Small intestine (tissue), 7 donors: ENCODE data around the gene LRRC15. TPM values are rescaled to one million over a fixed set of nuclear protein-coding genes. Genes with fewer than 3 reads are reported as not detected.

Source experiments
- DNase-seq, 2 donors: peaks; one replicate each; pipeline versions ENCODE4 v3.0.0 to v3.0.0-alpha.2; 2013
- FAIRE-seq: peaks from 2 replicates; lab custom pipeline; 2012; peaks lifted over from hg19 to GRCh38; lab: Jason Lieb, UNC
- H3K27ac ChIP-seq, 3 donors: one replicate each; pipeline ENCODE4 v1.5.1; 2013; ENCODE audit warnings: low read length in 2 of 3, mild to moderate bottlenecking in 2 of 3, control low read depth in 1 of 3, inconsistent platforms in 1 of 3, low read depth in 1 of 3, moderate library complexity in 1 of 3
- H3K27me3 ChIP-seq, 3 donors: one replicate each; pipeline ENCODE4 v1.6.1; 2013; ENCODE audit warnings: low read length in 3 of 3, inconsistent platforms in 1 of 3; ENCODE audit not compliant: control insufficient read depth in 3 of 3, insufficient read depth in 3 of 3
- H3K36me3 ChIP-seq, 3 donors: one replicate each; pipeline ENCODE4 v1.6.1; 2013; ENCODE audit warnings: low read length in 3 of 3, inconsistent platforms in 1 of 3, low read depth in 1 of 3, mild to moderate bottlenecking in 1 of 3, moderate library complexity in 1 of 3; ENCODE audit not compliant: control insufficient read depth in 3 of 3, insufficient read depth in 2 of 3
- H3K4me1 ChIP-seq, 3 donors: one replicate each; pipeline ENCODE4 v1.6.1; 2013; ENCODE audit warnings: low read length in 2 of 3, inconsistent platforms in 1 of 3, low read depth in 1 of 3, mild to moderate bottlenecking in 1 of 3, moderate library complexity in 1 of 3; ENCODE audit not compliant: control insufficient read depth in 3 of 3, insufficient read depth in 2 of 3
- H3K4me3 ChIP-seq, 3 donors: one replicate each; pipeline ENCODE4 v1.5.1; 2013; ENCODE audit warnings: low read length in 3 of 3, control low read depth in 1 of 3, inconsistent platforms in 1 of 3, low read depth in 1 of 3, mild to moderate bottlenecking in 1 of 3, moderate library complexity in 1 of 3
- H3K9me3 ChIP-seq, 2 donors: one replicate each; pipeline ENCODE4 v1.6.1; 2013; ENCODE audit warnings: low read depth in 1 of 2, low read length in 1 of 2; ENCODE audit not compliant: control insufficient read depth in 2 of 2, insufficient read depth in 1 of 2
- WGBS, 3 donors: extraction: QIAGEN DNeasy Blood & Tissue Kit; methylation state at CpG; one replicate each; pipeline ENCODE4 v1.1.7; 2013; 5-methylcytosine and 5-hydroxymethylcytosine counted together
- polyA plus RNA-seq, 4 donors: library from polyadenylated mRNA; stranded (reverse) in 3 of 4; unstranded in 1 of 4; fragments of 200-250 nt in 3 of 4; fragments of 120-200 nt in 1 of 4; gene quantifications; one replicate each; pipeline versions ENCODE4 v1.2.1 to v1.2.3, GENCODE V29; 2013
- donor health status: healthy with polysubstance abuse.
- donor health status: control.
- donor health status: control.
- donor health status: Bipolar disorder and iron deficiency.
- donor health status: healthy.

LRRC15 gene
- polyA plus RNA-seq, 4 donors, result 0.01 TPM; not detected in 2

GRCh38 chr3:194383276-194383940 lies 13.9 kb upstream of the LRRC15 start:
- FAIRE-seq (no peak), DNase-seq (no peak)
- Histone ChIP-seq H3K27ac (no peak overlapping the region), H3K36me3 (no peaks in the 10 kb centered on the region), H3K4me3 (no peak overlapping the region), H3K4me1 (no peaks in the 10 kb centered on the region), H3K27me3 (peaks cover 0 to 6% (median 0%) of the 10 kb centered on the region in 3 donors), H3K9me3 (no peaks in the 10 kb centered on the region)
- 73 to 84% (median 76%) methylated on average over 14 of the region's 14 CpGs for WGBS, 3 donors

GRCh38 chr3:194382892-194383223 lies 13.3 kb upstream of the LRRC15 start:
- Histone ChIP-seq H3K36me3 (no peaks in the 10 kb centered on the region), H3K4me1 (no peaks in the 10 kb centered on the region), H3K27me3 (peaks cover 0 to 6% (median 0%) of the 10 kb centered on the region in 3 donors), H3K27ac (no peak overlapping the region), H3K4me3 (no peak overlapping the region), H3K9me3 (no peaks in the 10 kb centered on the region)
- 76 to 94% (median 89%) methylated on average over 9 of the region's 9 CpGs for WGBS, 3 donors
- DNase-seq, result no peak
- no peak for FAIRE-seq

GRCh38 chr3:194382196-194382891 lies 12.8 kb upstream of the LRRC15 start:
- no peak for DNase-seq

GRCh38 chr3:194381460-194381875 lies 11.9 kb upstream of the LRRC15 start:
- no peaks in the 10 kb centered on the region for H3K36me3 ChIP-seq
- DNase-seq, result no peak
- peaks cover 0 to 8% (median 0%) of the 10 kb centered on the region in 3 donors for H3K27me3 ChIP-seq
- no peaks in the 10 kb centered on the region for H3K9me3 ChIP-seq
- WGBS, 3 donors, result 68 to 71% (median 71%) methylated on average over 17 of the region's 17 CpGs
- no peaks in the 10 kb centered on the region for H3K4me1 ChIP-seq
- FAIRE-seq, result no peak
- no peak overlapping the region for H3K4me3 ChIP-seq
- no peak overlapping the region for H3K27ac ChIP-seq

More at GRCh38 chr3:194382196-194382891, 12.8 kb upstream of the LRRC15 start:
- Histone ChIP-seq H3K9me3 (no peaks in the 10 kb centered on the region), H3K4me1 (no peaks in the 10 kb centered on the region), H3K27ac (no peak overlapping the region), H3K27me3 (peaks cover 0 to 6% (median 0%) of the 10 kb centered on the region in 3 donors), H3K4me3 (no peak overlapping the region), H3K36me3 (no peaks in the 10 kb centered on the region)
- no peak for FAIRE-seq
- WGBS, 3 donors, result 76 to 81% (median 79%) methylated on average over 20 of the region's 20 CpGs

GRCh38 chr3:194380326-194380725 lies 10.8 kb upstream of the LRRC15 start:
- Histone ChIP-seq H3K27ac (no peak overlapping the region), H3K36me3 (no peaks in the 10 kb centered on the region), H3K9me3 (no peaks in the 10 kb centered on the region), H3K4me3 (no peak overlapping the region), H3K4me1 (no peaks in the 10 kb centered on the region), H3K27me3 (peaks cover 0 to 15% (median 0%) of the 10 kb centered on the region in 3 donors)
- 62 to 76% (median 75%) methylated on average over 7 of the region's 7 CpGs for WGBS, 3 donors
- DNase-seq (no peak), FAIRE-seq (no peak)

- Histone ChIP-seq H3K9me3 (no peaks in the 10 kb centered on the region), H3K36me3 (no peaks in the 10 kb centered on the region), H3K27me3 (peaks cover 0 to 15% (median 0%) of the 10 kb centered on the region in 3 donors), H3K4me1 (no peaks in the 10 kb centered on the region), H3K4me3 (no peak overlapping the region), H3K27ac (no peak overlapping the region)
- DNase-seq, result peak; percentile 29 to 34
- FAIRE-seq, result no peak
- 13 to 58% (median 39%) methylated on average over 9 of the region's 9 CpGs for WGBS, 3 donors
Measured at GRCh38 chr3:194379651-194380050, 10.1 kb upstream of the LRRC15 start.

- H3K4me3 ChIP-seq, result no peak overlapping the region
- peaks cover 0 to 15% (median 0%) of the 10 kb centered on the region in 3 donors for H3K27me3 ChIP-seq
- H3K36me3 ChIP-seq, result no peaks in the 10 kb centered on the region
- H3K27ac ChIP-seq, result no peak overlapping the region
- DNase-seq (no peak), FAIRE-seq (no peak)
- no peaks in the 10 kb centered on the region for H3K9me3 ChIP-seq
- 34 to 70% (median 64%) methylated on average over 6 of the region's 6 CpGs for WGBS, 3 donors
- H3K4me1 ChIP-seq, result no peaks in the 10 kb centered on the region
Measured at GRCh38 chr3:194379231-194379630, 9.7 kb upstream of the LRRC15 start.

- no peak for FAIRE-seq
Measured at GRCh38 chr3:194377708-194378107, 8.2 kb upstream of the LRRC15 start.

More at GRCh38 chr3:194377708-194378107, 8.2 kb upstream of the LRRC15 start:
- Histone ChIP-seq H3K36me3 (no peaks in the 10 kb centered on the region), H3K4me3 (no peak overlapping the region), H3K4me1 (no peaks in the 10 kb centered on the region), H3K27me3 (peaks cover 0 to 12% (median 0%) of the 10 kb centered on the region in 3 donors), H3K27ac (no peak overlapping the region), H3K9me3 (no peaks in the 10 kb centered on the region)
- 91 to 96% (median 92%) methylated on average over 1 of the region's 1 CpG for WGBS, 3 donors
- no peak for DNase-seq
